ENCODE results near the gene STRAP. TPM values are rescaled to one million over a fixed set of nuclear protein-coding genes. Genes with fewer than 3 reads are reported as not detected.

Gene STRAP
- total and polyA plus RNA-seq, 10 of the 15 experiments (the other 5 are each of a cell fraction or from before 2014, with no cell fraction given): 64.3 to 281 (median 119) TPM

- no peak for TF ChIP-seq MLLT1 (IDR thresholded peaks at IDR 0.05)
- TF ChIP-seq ZNF687 (IDR thresholded peaks at IDR 0.05): no peak
- TF ChIP-seq, protein P1, sequence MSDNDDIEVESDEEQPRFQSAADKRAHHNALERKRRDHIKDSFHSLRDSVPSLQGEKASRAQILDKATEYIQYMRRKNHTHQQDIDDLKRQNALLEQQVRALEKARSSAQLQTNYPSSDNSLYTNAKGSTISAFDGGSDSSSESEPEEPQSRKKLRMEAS (IDR thresholded peaks at IDR 0.05; ENCODE audit: low read depth, low read length): no peak
Measured at GRCh38 chr12:15862840-15863239, 19.3 kb upstream of the STRAP start (continued).

DNA sequence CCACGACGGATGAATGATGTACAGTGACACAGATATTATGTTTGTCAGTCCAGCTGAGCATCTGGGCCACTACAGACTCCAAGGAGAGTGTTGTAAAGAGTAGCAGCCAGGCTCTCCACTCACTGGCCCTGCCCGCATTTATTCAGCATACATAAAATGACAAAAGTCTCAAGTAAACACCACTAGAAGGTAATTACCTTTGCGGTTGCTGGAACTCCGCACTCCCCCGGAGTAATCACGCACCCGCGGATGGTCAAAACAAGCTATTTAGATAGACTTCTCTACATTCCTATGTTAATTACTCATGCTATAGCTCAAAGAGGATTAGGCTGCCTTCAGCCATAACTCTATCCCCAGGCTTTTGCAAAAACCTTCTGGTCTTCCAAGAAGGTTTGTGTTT, 18.8 kb upstream of the STRAP start:
- 96% methylated on average over 9 of the region's 9 CpGs for WGBS (ENCODE audit: insufficient coverage, insufficient replicate concordance, low lambda C conversion rate, missing lambda C conversion rate)
- no peaks in the 10 kb centered on the region for H3K79me2 ChIP-seq (ENCODE audit: control insufficient read depth, insufficient read depth, low read length)
- no peak overlapping the region for H3K27ac ChIP-seq (ENCODE audit: control insufficient read depth, insufficient read depth)
- H3K9me3 ChIP-seq (replicated peaks; ENCODE audit: control insufficient read depth, insufficient read depth, low read length): no peaks in the 10 kb centered on the region
- no peaks in the 10 kb centered on the region for H3K27me3 ChIP-seq (replicated peaks in 1 of 2; ENCODE audit: control insufficient read depth in 2 of 2, insufficient read depth in 2 of 2, low read length in 1 of 2)
- RAD21 ChIA-PET (ENCODE audit: unreplicated experiment): interaction anchor here (0.9 to 1.6 kb wide), 8 partner anchors 16 to 331 kb away, joined by 3 to 8 read pairs (median 4); partner anchors contain the start of gene DERA
- no peaks in the 10 kb centered on the region for H4K20me1 ChIP-seq (ENCODE audit: control insufficient read depth, insufficient read depth)
- no peak overlapping the region for H3K9ac ChIP-seq (ENCODE audit: control insufficient read depth, insufficient read depth, low read length)
- no peaks in the 10 kb centered on the region for H3K4me1 ChIP-seq (ENCODE audit: control insufficient read depth, insufficient read depth, low read length)
- SMC1A ChIA-PET (ENCODE audit: uncharacterized antibody, unreplicated experiment): interaction anchor here (0.8 to 2.0 kb wide), 21 partner anchors 8 to 331 kb away, joined by 3 to 12 read pairs (median 4); no protein-coding TSS in a partner anchor
- intact Hi-C loops (cut with micrococcal nuclease; ENCODE audit: unreplicated experiment) (no loop called here), in situ Hi-C loops (cut with MboI) (no loop called here)
- H3K4me3 ChIP-seq: no peak overlapping the region
- DNase-seq (ENCODE audit: low read depth, low spot score) (no peak), ATAC-seq (no peak), FAIRE-seq (no peak)
- CTCF ChIA-PET: interaction anchor here (0.6 to 2.0 kb wide), 11 partner anchors 13 to 588 kb away, joined by 3 to 18 read pairs (median 4); partner anchors contain the start of gene DERA
- no peak overlapping the region for H3K4me2 ChIP-seq (ENCODE audit: control insufficient read depth, insufficient read depth)
- no peaks in the 10 kb centered on the region for H3K36me3 ChIP-seq (ENCODE audit: control insufficient read depth in 2 of 2, insufficient read depth in 2 of 2, low read length in 1 of 2)
- H2AFZ ChIP-seq (ENCODE audit: control insufficient read depth, low read depth, low read length): no peak overlapping the region
- no TSS peak for BruUV-seq (replicated peaks)
- POLR2A ChIA-PET: interaction anchor here (0.9 to 1.2 kb wide), 2 partner anchors 92 to 296 kb away, joined by 3 to 4 read pairs; no protein-coding TSS in a partner anchor
- TF ChIP-seq CBX5 (IDR thresholded peaks at IDR 0.05; ENCODE audit: low read depth) (no peak), GABPA (IDR thresholded peaks at IDR 0.05; ENCODE audit: low read depth) (no peak), SKIL (IDR thresholded peaks at IDR 0.05; ENCODE audit: low read depth, poor library complexity, severe bottlenecking) (no peak), PAX5 (IDR thresholded peaks at IDR 0.05; ENCODE audit: borderline replicate concordance, low read depth, low read length) (no peak), PML (IDR thresholded peaks at IDR 0.05; ENCODE audit: low read length) (no peak), BACH1 (IDR thresholded peaks at IDR 0.05; ENCODE audit: borderline replicate concordance) (no peak), MLLT1 (IDR thresholded peaks at IDR 0.05) (no peak)

Data from GM12878 (cell line).